GM23338 (cell line): ENCODE measurements around the gene BROX.
A peak's percentile ranks its signal among the peaks of the same experiment; 100 is the strongest.

Experiments used
- CREB1 ChIP-seq: fragments of 250-450 bp; sonication (Bioruptor Pico); IDR thresholded peaks from 2 replicates; pipeline ENCODE4 v1.5.0; 2020; ENCODE audit warnings: low read depth, mild to moderate bottlenecking, moderate library complexity
- CTCF ChIP-seq, 2 experiments: fragments of 200-600 bp in 1 of 2; sonication (generic) in 1 of 2; conservative IDR thresholded peaks; 2 replicates each; pipeline versions ENCODE4 v1.5.1 to v1.6.1; 2016 to 2017; ENCODE audit warnings: antibody characterized with exemption in 2 of 2, low read depth in 2 of 2, mild to moderate bottlenecking in 2 of 2, moderate library complexity in 1 of 2
- ETS1 ChIP-seq: IDR thresholded peaks from 2 replicates; pipeline ENCODE4 v1.6.1; 2016; ENCODE audit warnings: antibody characterized with exemption
- EZH2 ChIP-seq: fragments of 200-600 bp; sonication (generic); IDR thresholded peaks from one replicate; pipeline ENCODE4 v1.8.0; 2017; ENCODE audit warnings: antibody characterized with exemption, mild to moderate bottlenecking, low read depth; ENCODE audit not compliant: unreplicated experiment
- EZH2phosphoT487 ChIP-seq: fragments of 200-600 bp; sonication (generic); IDR thresholded peaks from one replicate; pipeline ENCODE4 v1.8.1; 2018; ENCODE audit warnings: antibody characterized with exemption; ENCODE audit not compliant: unreplicated experiment
- JUNB ChIP-seq: IDR thresholded peaks from one replicate; pipeline ENCODE4 v1.6.1; 2016; ENCODE audit warnings: antibody characterized with exemption; ENCODE audit not compliant: unreplicated experiment
- NANOG ChIP-seq: IDR thresholded peaks from 2 replicates; pipeline ENCODE4 v1.6.1; 2016; ENCODE audit warnings: antibody characterized with exemption, borderline replicate concordance
- POLR2AphosphoS5 ChIP-seq: IDR thresholded peaks from 2 replicates; pipeline ENCODE4 v1.6.1; 2016; ENCODE audit warnings: antibody characterized with exemption, low read depth
- REST ChIP-seq: IDR thresholded peaks from one replicate; pipeline ENCODE4 v1.6.1; 2018; ENCODE audit warnings: antibody characterized with exemption; ENCODE audit not compliant: unreplicated experiment
- ZNF114 ChIP-seq: fragments of 250-450 bp; sonication (Bioruptor Pico); IDR thresholded peaks from 2 replicates; pipeline ENCODE4 v1.5.0; 2020; ENCODE audit warnings: mild to moderate bottlenecking, moderate library complexity
- ZNF331 ChIP-seq: fragments of 250-450 bp; sonication (Bioruptor Pico); IDR thresholded peaks from 2 replicates; pipeline ENCODE4 v1.5.0; 2020; ENCODE audit warnings: low read depth, mild to moderate bottlenecking, moderate library complexity
- ZNF462 ChIP-seq: fragments of 250-450 bp; sonication (Bioruptor Pico); IDR thresholded peaks from 2 replicates; pipeline ENCODE4 v1.5.0; 2020; ENCODE audit warnings: mild to moderate bottlenecking, moderate library complexity

- TF ChIP-seq CTCF (conservative IDR thresholded peaks at IDR 0.05; ENCODE audit: low read depth in 2 of 2) (no peak), ETS1 (peak; percentile 82), REST (no peak), EZH2 (no peak), JUNB (no peak), POLR2AphosphoS5 (peak; percentile 52; the same call in 1 of the 2 replicates), CREB1 (CRISPR knock-in tag) (peak; percentile 40; the same call in 1 of the 2 replicates), ZNF331 (no peak), NANOG (no peak), EZH2phosphoT487 (no peak), ZNF114 (CRISPR knock-in tag) (peak; percentile 89; the same call in 1 of the 2 replicates), ZNF462 (CRISPR knock-in tag) (no peak)
Observed at GRCh38 chr1:222712253-222713090, at the start of gene BROX, which contains the start of gene AIDA.
